H1 (cell line): ENCODE measurements around the gene IQGAP3. TPM values are rescaled to one million over a fixed set of nuclear protein-coding genes. Genes with fewer than 3 reads are reported as not detected.

Source experiments
- CTCF ChIA-PET: fragments of 300-600 bp; sonication (Branson Sonifier 250); formaldehyde crosslinking; loops from one replicate; lab custom pipeline; 2021; ENCODE audit not compliant: partially characterized antibody; lab: Charles Lee
- POLR2A ChIA-PET: fragments of 300-600 bp; sonication (Branson Sonifier 250); formaldehyde crosslinking; loops from one replicate; lab custom pipeline; 2021; ENCODE audit warnings: inconsistent platforms; ENCODE audit not compliant: partially characterized antibody; lab: Charles Lee
- DNase-seq, 2 experiments: peaks; one replicate each; pipeline versions ENCODE4 v3.0.0 to v3.0.0-alpha.2; 2010 to 2022; ENCODE audit warnings: low spot score in 2 of 2, low read depth in 1 of 2, mixed read lengths in 1 of 2
- FAIRE-seq: peaks from 2 replicates; lab custom pipeline; 2011; peaks lifted over from hg19 to GRCh38; lab: Jason Lieb, UNC
- H2AFZ ChIP-seq: 2 replicates; pipeline ENCODE4 v1.8.1; 2012; ENCODE audit warnings: low read length, inconsistent platforms
- H2AK5ac ChIP-seq: 2 replicates; pipeline ENCODE4 v1.6.1; 2013; ENCODE audit warnings: low read depth, low read length
- H2BK120ac ChIP-seq: replicated peaks from 2 replicates; pipeline ENCODE3; 2013; ENCODE audit warnings: low read depth, low read length, inconsistent platforms
- H2BK12ac ChIP-seq: 2 replicates; pipeline ENCODE4 v1.6.1; 2013; ENCODE audit warnings: low read depth, low read length
- H2BK15ac ChIP-seq: 2 replicates; pipeline ENCODE4 v1.6.1; 2013; ENCODE audit warnings: low read length
- H2BK20ac ChIP-seq: 2 replicates; pipeline ENCODE4 v1.6.1; 2013; ENCODE audit warnings: low read length
- H2BK5ac ChIP-seq: 2 replicates; pipeline ENCODE4 v1.6.1; 2013; ENCODE audit warnings: low read depth, low read length
- H3K14ac ChIP-seq: 2 replicates; pipeline ENCODE4 v1.6.1; 2013; ENCODE audit warnings: inconsistent platforms; ENCODE audit not compliant: insufficient read length
- H3K18ac ChIP-seq: 2 replicates; pipeline ENCODE4 v1.6.1; 2013; ENCODE audit warnings: low read length; ENCODE audit errors: extremely low read depth
- H3K23ac ChIP-seq: 2 replicates; pipeline ENCODE4 v1.6.1; 2013; ENCODE audit warnings: inconsistent platforms; ENCODE audit not compliant: insufficient read length
- H3K23me2 ChIP-seq: 2 replicates; pipeline ENCODE4 v1.6.1; 2013; ENCODE audit warnings: low read depth, low read length
- H3K27ac ChIP-seq: 2 replicates; pipeline ENCODE4 v1.6.1; 2011; ENCODE audit warnings: low read depth, low read length, inconsistent platforms
- H3K27me3 ChIP-seq, 4 experiments: replicated peaks in 1 of 4; 1 replicate in 1 of 4; 2 replicates in 3 of 4; pipeline versions ENCODE4 v1.6.1 to v1.8.1; 2011 to 2013; ENCODE audit warnings: low read length in 3 of 4, mild to moderate bottlenecking in 3 of 4, inconsistent platforms in 2 of 4, mixed read lengths in 2 of 4, moderate library complexity in 1 of 4; ENCODE audit not compliant: control insufficient read depth in 3 of 4, insufficient read depth in 3 of 4; ENCODE audit errors: extremely low read depth in 1 of 4
- H3K36me3 ChIP-seq, 4 experiments: 2 replicates each; pipeline versions ENCODE4 v1.6.1 to v1.8.1; 2011 to 2013; ENCODE audit warnings: mild to moderate bottlenecking in 4 of 4, low read length in 3 of 4, moderate library complexity in 2 of 4, control low read depth in 1 of 4, inconsistent platforms in 1 of 4; ENCODE audit not compliant: insufficient read depth in 4 of 4, control insufficient read depth in 2 of 4
- H3K4ac ChIP-seq: replicated peaks from 2 replicates; pipeline ENCODE3; 2013; ENCODE audit warnings: low read length, low read depth, mixed read lengths, inconsistent platforms; ENCODE audit not compliant: insufficient read length
- H3K4me1 ChIP-seq, 4 experiments: replicated peaks in 1 of 4; 1 replicate in 1 of 4; 2 replicates in 3 of 4; pipeline versions ENCODE4 v1.6.1 to v1.8.1; 2011 to 2013; ENCODE audit warnings: low read length in 3 of 4, inconsistent platforms in 2 of 4, mixed read lengths in 1 of 4; ENCODE audit not compliant: insufficient read depth in 4 of 4, control insufficient read depth in 3 of 4
- H3K4me2 ChIP-seq, 2 experiments: 2 replicates each; pipeline versions ENCODE4 v1.6.1 to v1.8.1; 2011 to 2013; ENCODE audit warnings: low read depth in 2 of 2, low read length in 2 of 2, control low read depth in 1 of 2, inconsistent platforms in 1 of 2, mild to moderate bottlenecking in 1 of 2; ENCODE audit not compliant: insufficient read depth in 1 of 2
- H3K4me3 ChIP-seq, 4 experiments: fragments of 200-600, 300-600 bp in 1 of 4; sonication (generic), shearing (Covaris generic), sonication (Bioruptor Twin) in 1 of 4; 2 replicates each; pipeline versions ENCODE4 v1.5.1 to v1.8.1; 2011 to 2016; ENCODE audit warnings: low read length in 4 of 4, low read depth in 3 of 4, control low read depth in 2 of 4, inconsistent platforms in 2 of 4, mild to moderate bottlenecking in 2 of 4, mixed read lengths in 1 of 4, moderate library complexity in 1 of 4; ENCODE audit not compliant: insufficient read depth in 2 of 4; ENCODE audit errors: extremely low read depth in 1 of 4
- H3K56ac ChIP-seq: replicated peaks from 2 replicates; pipeline ENCODE3; 2013; ENCODE audit warnings: low read depth, mild to moderate bottlenecking, mixed read lengths, low read length, inconsistent platforms; ENCODE audit not compliant: insufficient read length
- H3K79me1 ChIP-seq: 2 replicates; pipeline ENCODE4 v1.6.1; 2013; ENCODE audit warnings: low read depth, low read length, control low read depth
- H3K79me2 ChIP-seq, 2 experiments: 2 replicates each; pipeline versions ENCODE4 v1.6.1 to v1.8.1; 2012 to 2013; ENCODE audit warnings: low read length in 2 of 2, mild to moderate bottlenecking in 2 of 2, inconsistent platforms in 1 of 2; ENCODE audit not compliant: insufficient read depth in 2 of 2, control insufficient read depth in 1 of 2
- H3K9ac ChIP-seq, 4 experiments: replicated peaks in 1 of 4; 1 replicate in 1 of 4; 2 replicates in 3 of 4; pipeline versions ENCODE4 v1.6.1 to v1.8.1; 2011 to 2013; ENCODE audit warnings: low read depth in 3 of 4, low read length in 3 of 4, control low read depth in 2 of 4, mild to moderate bottlenecking in 2 of 4, moderate library complexity in 2 of 4, inconsistent platforms in 1 of 4; ENCODE audit errors: extremely low read depth in 1 of 4
- H3K9me3 ChIP-seq, 2 experiments: 2 replicates each; pipeline versions ENCODE4 v1.6.1 to v1.8.1; 2012 to 2013; ENCODE audit warnings: mild to moderate bottlenecking in 2 of 2, moderate library complexity in 2 of 2, control low read depth in 1 of 2, inconsistent platforms in 1 of 2, low read depth in 1 of 2, low read length in 1 of 2, mixed read lengths in 1 of 2; ENCODE audit not compliant: insufficient read depth in 2 of 2
- H4K20me1 ChIP-seq, 2 experiments: replicated peaks in 1 of 2; 2 replicates each; pipeline versions ENCODE3 to v1.8.1; 2011 to 2013; ENCODE audit warnings: inconsistent platforms in 2 of 2, low read length in 2 of 2, mild to moderate bottlenecking in 1 of 2; ENCODE audit not compliant: insufficient read depth in 2 of 2, control insufficient read depth in 1 of 2
- H4K5ac ChIP-seq: 2 replicates; pipeline ENCODE4 v1.6.1; 2013; ENCODE audit warnings: low read length, low read depth, mixed read lengths, inconsistent platforms; ENCODE audit not compliant: insufficient read length
- H4K8ac ChIP-seq: 2 replicates; pipeline ENCODE4 v1.8.0; 2013; ENCODE audit warnings: mild to moderate bottlenecking, moderate library complexity, low read length, inconsistent platforms; ENCODE audit not compliant: insufficient read depth; ENCODE audit errors: extremely low read depth
- H4K91ac ChIP-seq: replicated peaks from 2 replicates; pipeline ENCODE3; 2013; ENCODE audit warnings: low read length, mixed read lengths, inconsistent platforms; ENCODE audit not compliant: insufficient read length
- CTCF ChIP-seq, 3 experiments: IDR thresholded peaks; 1 replicate in 2 of 3; 2 replicates in 1 of 3; pipeline versions ENCODE4 v1.5.1 to v1.6.1; 2011; ENCODE audit warnings: low read length in 3 of 3, mild to moderate bottlenecking in 3 of 3, inconsistent platforms in 2 of 3, low read depth in 1 of 3, moderate library complexity in 1 of 3; ENCODE audit not compliant: insufficient read depth in 1 of 3; ENCODE audit errors: control extremely low read depth in 1 of 3
- GTF2F1 ChIP-seq: IDR thresholded peaks from 2 replicates; pipeline ENCODE4 v1.6.1; 2012; ENCODE audit warnings: low read depth, low read length, improper control_type of control experiment, borderline replicate concordance
- RAD21 ChIP-seq, 2 experiments: IDR thresholded peaks in 1 of 2; conservative IDR thresholded peaks in 1 of 2; 2 replicates each; pipeline ENCODE4 v1.6.1; 2011; ENCODE audit warnings: low read depth in 2 of 2, low read length in 2 of 2, improper control_type of control experiment in 1 of 2, inconsistent platforms in 1 of 2, mild to moderate bottlenecking in 1 of 2, moderate library complexity in 1 of 2
- TCF12 ChIP-seq: IDR thresholded peaks from 2 replicates; pipeline ENCODE4 v1.6.1; 2011; ENCODE audit warnings: low read depth, mild to moderate bottlenecking, low read length
- USF2 ChIP-seq: IDR thresholded peaks from 2 replicates; pipeline ENCODE4 v1.6.1; 2011; ENCODE audit warnings: low read length, improper control_type of control experiment
- WGBS, 2 experiments: shearing (Covaris generic) in 1 of 2; methylation state at CpG; one replicate each; pipeline versions ENCODE4 v1.1.6 to v1.1.7; 2013 to 2015; ENCODE audit warnings: low lambda C conversion rate in 2 of 2, mixed read lengths in 2 of 2, inconsistent platforms in 1 of 2, low coverage in 1 of 2, missing lambda C conversion rate in 1 of 2; ENCODE audit not compliant: insufficient replicate concordance in 2 of 2, insufficient coverage in 1 of 2, insufficient read length in 1 of 2; ENCODE audit errors: extremely low coverage in 1 of 2, missing lambda C conversion rate in 1 of 2; 5-methylcytosine and 5-hydroxymethylcytosine counted together
- polyA plus RNA-seq, 7 experiments: library from polyadenylated mRNA; depleted of rRNA in 3 of 7; stranded (reverse) in 5 of 7; unstranded in 2 of 7; fragments of >200 nt in 5 of 7; fragments of 200-250 nt in 2 of 7; gene quantifications; 1 replicate in 5 of 7; 2 replicates in 1 of 7; 4 replicates in 1 of 7; pipeline versions ENCODE4 v1.2.1 to v1.2.3, GENCODE V29; 2011 to 2013; ENCODE audit warnings: missing spikeins in 2 of 7, mixed read lengths in 2 of 7
- total RNA-seq: library from RNA; stranded (reverse); fragmentation: NEBNext Ultra II Directional; extraction: Animal tissue kit (Norgen Biotek cat#: 25700); gene quantifications from 2 replicates; pipeline ENCODE4 v1.2.1, GENCODE V29; 2021

Gene IQGAP3
- total and polyA plus RNA-seq, 2 of the 8 experiments (the other 6 are each of a cell fraction or from before 2014, with no cell fraction given), result 14.6 to 22.3 TPM

GRCh38 chr1:156608981-156609380, 36.6 kb upstream of the IQGAP3 start:
- Histone ChIP-seq H4K20me1 (no peaks in the 10 kb centered on the region), H3K9ac (no peak overlapping the region), H3K79me2 (no peaks in the 10 kb centered on the region), H3K14ac (no peak overlapping the region), H4K91ac (no peak overlapping the region), H2BK5ac (no peak overlapping the region), H2BK12ac (no peak overlapping the region), H3K27me3 (no peaks in the 10 kb centered on the region), H2BK20ac (no peak overlapping the region), H3K18ac (no peak overlapping the region), H3K27ac (no peak overlapping the region), H2AFZ (no peak overlapping the region), H3K4me1 (no peaks in the 10 kb centered on the region), H4K5ac (no peak overlapping the region), H4K8ac (no peak overlapping the region), H3K56ac (no peak overlapping the region), H3K4me2 (no peak overlapping the region), H2AK5ac (no peak overlapping the region), H3K23ac (no peak overlapping the region), H2BK120ac (no peak overlapping the region), H3K79me1 (no peaks in the 10 kb centered on the region), H3K9me3 (no peaks in the 10 kb centered on the region), H3K36me3 (no peaks in the 10 kb centered on the region), H3K23me2 (no peaks in the 10 kb centered on the region), H3K4ac (no peak overlapping the region), H3K4me3 (no peak overlapping the region), H2BK15ac (no peak overlapping the region; the same call in 1 of the 2 replicates)
- no peak for TF ChIP-seq USF2
- peak; percentile 76 for TF ChIP-seq TCF12
- peak; percentile 65 to 71 (median 69) for TF ChIP-seq CTCF (IDR thresholded peaks at IDR 0.05; ENCODE audit: control extremely low read depth in 1 of 3, insufficient read depth in 1 of 3, low read depth in 1 of 3, low read length in 3 of 3)
- peak; percentile 53 to 67 for TF ChIP-seq RAD21 (IDR thresholded peaks at IDR 0.05 in 1 of 2, conservative IDR thresholded peaks at IDR 0.05 in 1 of 2; ENCODE audit: low read depth in 2 of 2, low read length in 2 of 2)
- no peak for TF ChIP-seq GTF2F1
- CTCF ChIA-PET, result interaction anchor here (1.0 to 6.4 kb wide), 21 partner anchors 9 to 229 kb away, joined by 3 to 55 read pairs (median 5); partner anchors contain the start of genes HAPLN2, NAXE and TTC24
- FAIRE-seq (peak; percentile 39), DNase-seq (peak in 1 of 2 experiments; percentile 62)
- POLR2A ChIA-PET, result interaction anchor here (1.0 to 1.8 kb wide), 4 partner anchors 10 to 22 kb away, joined by 3 to 22 read pairs (median 4); partner anchors contain the start of genes HAPLN2 and NAXE
- 64% methylated on average over 6 of the region's 6 CpGs; no CpG with 5 or more reads in 1 of the 2 experiments for WGBS, 2 experiments
